ENCODE measurements around the gene MUSTN1. TPM values are rescaled to one million over a fixed set of nuclear protein-coding genes. Genes with fewer than 3 reads are reported as not detected.

The MUSTN1 gene
- total and polyA plus RNA-seq, 2 donors (not counting 1 experiment from before 2014, with no cell fraction given): 0.79 to 11.2 TPM

GRCh38 chr3:52809662-52810377, 25.0 kb downstream of the MUSTN1 start:
- ATAC-seq (ENCODE audit: low read depth) (no peak), DNase-seq (no peak)
- Histone ChIP-seq H2AFZ (ENCODE audit: insufficient read depth, low read depth, low read length, poor library complexity, severe bottlenecking) (no peak overlapping the region), H3K79me2 (ENCODE audit: control insufficient read depth, insufficient read depth, low read length) (no peaks in the 10 kb centered on the region), H3K4me3 (ENCODE audit: control extremely low read depth in 1 of 5, extremely low read depth in 1 of 5, insufficient read depth in 1 of 5, low read depth in 2 of 5, low read length in 4 of 5) (no peak overlapping the region), H3K36me3 (replicated peaks in 1 of 2; ENCODE audit: control extremely low read depth in 1 of 2, control insufficient read depth in 1 of 2, extremely low read depth in 1 of 2, insufficient read depth in 2 of 2, low read length in 1 of 2) (no peaks in the 10 kb centered on the region), H3K27me3 (replicated peaks in 1 of 4; ENCODE audit: control extremely low read depth in 1 of 4, control insufficient read depth in 3 of 4, insufficient read depth in 4 of 4, low read length in 3 of 4) (no peaks in the 10 kb centered on the region), H3K4me2 (replicated peaks; ENCODE audit: low read depth, low read length, poor library complexity, severe bottlenecking) (no peak overlapping the region), H3K27ac (ENCODE audit: low read length in 2 of 2) (no peak overlapping the region), H3K4me1 (ENCODE audit: control insufficient read depth in 2 of 2, insufficient read depth in 2 of 2, low read length in 2 of 2) (no peaks in the 10 kb centered on the region), H4K20me1 (ENCODE audit: control insufficient read depth, insufficient read depth, low read length, poor library complexity, severe bottlenecking) (no peaks in the 10 kb centered on the region), H3K9ac (ENCODE audit: low read length) (no peak overlapping the region), H3K9me3 (ENCODE audit: control extremely low read depth in 1 of 3, control insufficient read depth in 2 of 3, insufficient read depth in 1 of 3, low read length in 2 of 3) (no peaks in the 10 kb centered on the region)
- intact Hi-C loops (cut with micrococcal nuclease): no loop called here
- H3K4me3 Mint-ChIP-seq: no peak overlapping the region
- no peaks in the 10 kb centered on the region for H3K27me3 Mint-ChIP-seq
- WGBS (ENCODE audit: insufficient coverage): 6% methylated on average over 7 of the region's 7 CpGs
- no peaks in the 10 kb centered on the region for H3K4me1 Mint-ChIP-seq
- no peak overlapping the region for H3K27ac Mint-ChIP-seq
- ChIA-PET POLR2A (no interaction called here), CTCF (no interaction called here)
- TF ChIP-seq CTCF (IDR thresholded peaks at IDR 0.05) (no peak), EZH2 (IDR thresholded peaks at IDR 0.05; ENCODE audit: borderline replicate concordance, insufficient read depth, low read depth, low read length, poor library complexity, severe bottlenecking) (no peak)
- no peaks in the 10 kb centered on the region for H3K9me3 Mint-ChIP-seq (ENCODE audit: insufficient read depth)

- H3K79me2 ChIP-seq (ENCODE audit: control insufficient read depth, insufficient read depth, low read length): no peaks in the 10 kb centered on the region
- no peak overlapping the region for H2AFZ ChIP-seq (ENCODE audit: insufficient read depth, low read depth, low read length, poor library complexity, severe bottlenecking)
- ATAC-seq (ENCODE audit: low read depth): no peak
- no peak overlapping the region for H3K4me3 Mint-ChIP-seq
- H3K4me3 ChIP-seq (ENCODE audit: control extremely low read depth in 1 of 5, extremely low read depth in 1 of 5, insufficient read depth in 1 of 5, low read depth in 2 of 5, low read length in 4 of 5): no peak overlapping the region
- ChIA-PET POLR2A (no interaction called here), CTCF (no interaction called here)
- no peaks in the 10 kb centered on the region for H3K4me1 ChIP-seq (ENCODE audit: control insufficient read depth in 2 of 2, insufficient read depth in 2 of 2, low read length in 2 of 2)
- H3K9me3 ChIP-seq (ENCODE audit: control extremely low read depth in 1 of 3, control insufficient read depth in 2 of 3, insufficient read depth in 1 of 3, low read length in 2 of 3): no peaks in the 10 kb centered on the region
- H3K9me3 Mint-ChIP-seq (ENCODE audit: insufficient read depth): no peaks in the 10 kb centered on the region
- H3K27ac Mint-ChIP-seq: no peak overlapping the region
- no peaks in the 10 kb centered on the region for H3K36me3 ChIP-seq (replicated peaks in 1 of 2; ENCODE audit: control extremely low read depth in 1 of 2, control insufficient read depth in 1 of 2, extremely low read depth in 1 of 2, insufficient read depth in 2 of 2, low read length in 1 of 2)
- no peak overlapping the region for H3K27ac ChIP-seq (ENCODE audit: low read length in 2 of 2)
- DNase-seq: no peak
- H3K27me3 ChIP-seq (replicated peaks in 1 of 4; ENCODE audit: control extremely low read depth in 1 of 4, control insufficient read depth in 3 of 4, insufficient read depth in 4 of 4, low read length in 3 of 4): no peaks in the 10 kb centered on the region
- no peaks in the 10 kb centered on the region for H3K27me3 Mint-ChIP-seq
- intact Hi-C loops (cut with micrococcal nuclease): no loop called here
- H3K4me2 ChIP-seq (replicated peaks; ENCODE audit: low read depth, low read length, poor library complexity, severe bottlenecking): no peak overlapping the region
- H3K4me1 Mint-ChIP-seq: no peaks in the 10 kb centered on the region
- TF ChIP-seq EZH2 (IDR thresholded peaks at IDR 0.05; ENCODE audit: borderline replicate concordance, insufficient read depth, low read depth, low read length, poor library complexity, severe bottlenecking) (no peak), CTCF (IDR thresholded peaks at IDR 0.05) (no peak)
- no peak overlapping the region for H3K9ac ChIP-seq (ENCODE audit: low read length)
- no peaks in the 10 kb centered on the region for H4K20me1 ChIP-seq (ENCODE audit: control insufficient read depth, insufficient read depth, low read length, poor library complexity, severe bottlenecking)
- 88% methylated on average over 1 of the region's 2 CpGs for WGBS (ENCODE audit: insufficient coverage)
These were observed 25.7 kb downstream of the MUSTN1 start for GRCh38 chr3:52809149-52809548.
